Ectodermal cell (in vitro differentiated cells): ENCODE results near the gene TTC39A.

Source experiments
- H3K27ac ChIP-seq: 2 replicates; pipeline ENCODE4 v1.7.0; 2013; ENCODE audit warnings: mild to moderate bottlenecking, low read depth, low read length; ENCODE audit not compliant: insufficient read depth, poor library complexity, severe bottlenecking
- H3K27me3 ChIP-seq: 2 replicates; pipeline ENCODE4 v1.7.0; 2013; ENCODE audit warnings: mild to moderate bottlenecking, low read length; ENCODE audit not compliant: insufficient read depth, control insufficient read depth, poor library complexity, severe bottlenecking
- H3K36me3 ChIP-seq: one replicate; pipeline ENCODE4 v1.7.0; 2013; ENCODE audit warnings: low read length; ENCODE audit not compliant: control insufficient read depth, insufficient read depth
- H3K4me1 ChIP-seq: one replicate; pipeline ENCODE4 v1.7.0; 2013; ENCODE audit warnings: low read length; ENCODE audit not compliant: control insufficient read depth, insufficient read depth
- H3K4me3 ChIP-seq: 2 replicates; pipeline ENCODE4 v1.7.0; 2013; ENCODE audit warnings: low read depth, low read length, control low read depth; ENCODE audit not compliant: insufficient read depth
- H3K9me3 ChIP-seq: 2 replicates; pipeline ENCODE4 v1.7.0; 2013; ENCODE audit warnings: mild to moderate bottlenecking, low read length, moderate library complexity; ENCODE audit not compliant: control insufficient read depth
- WGBS, 2 experiments: methylation state at CpG; one replicate each; pipeline ENCODE4 v1.1.7; 2013; ENCODE audit warnings: missing lambda C conversion rate in 2 of 2; 5-methylcytosine and 5-hydroxymethylcytosine counted together

TTC39A gene

GRCh38 chr1:51288578-51288977 is 41.8 kb downstream of the TTC39A start:
- Histone ChIP-seq H3K27ac (no peak overlapping the region), H3K36me3 (no peaks in the 10 kb centered on the region), H3K27me3 (no peaks in the 10 kb centered on the region), H3K9me3 (no peaks in the 10 kb centered on the region), H3K4me1 (no peaks in the 10 kb centered on the region), H3K4me3 (no peak overlapping the region)
- 92 to 93% methylated on average over 5 of the region's 5 CpGs for WGBS, 2 experiments

GRCh38 chr1:51287966-51288365 is 42.4 kb downstream of the TTC39A start:
- Histone ChIP-seq H3K4me3 (no peak overlapping the region), H3K4me1 (no peaks in the 10 kb centered on the region), H3K9me3 (no peaks in the 10 kb centered on the region), H3K36me3 (no peaks in the 10 kb centered on the region), H3K27me3 (no peaks in the 10 kb centered on the region), H3K27ac (no peak overlapping the region)
- WGBS, 2 experiments: 78 to 82% methylated on average over 8 of the region's 8 CpGs

GRCh38 chr1:51285055-51285454 is 45.3 kb downstream of the TTC39A start:
- Histone ChIP-seq H3K4me1 (no peaks in the 10 kb centered on the region), H3K9me3 (no peaks in the 10 kb centered on the region), H3K4me3 (no peak overlapping the region), H3K27me3 (no peaks in the 10 kb centered on the region), H3K36me3 (no peaks in the 10 kb centered on the region), H3K27ac (no peak overlapping the region)
- WGBS, 2 experiments: 89 to 100% methylated on average over 1 of the region's 1 CpG

GRCh38 chr1:51284487-51284954 is 45.8 kb downstream of the TTC39A start:
- no peaks in the 10 kb centered on the region for H3K27me3 ChIP-seq
- no peaks in the 10 kb centered on the region for H3K9me3 ChIP-seq
- no peaks in the 10 kb centered on the region for H3K4me1 ChIP-seq
- H3K27ac ChIP-seq: no peak overlapping the region
- no peak overlapping the region for H3K4me3 ChIP-seq
- H3K36me3 ChIP-seq: no peaks in the 10 kb centered on the region

GRCh38 chr1:51283979-51284378 is 46.4 kb downstream of the TTC39A start:
- Histone ChIP-seq H3K4me3 (no peak overlapping the region), H3K4me1 (no peaks in the 10 kb centered on the region), H3K27me3 (no peaks in the 10 kb centered on the region), H3K9me3 (no peaks in the 10 kb centered on the region), H3K27ac (no peak overlapping the region), H3K36me3 (no peaks in the 10 kb centered on the region)
- 95 to 96% methylated on average over 5 of the region's 5 CpGs for WGBS, 2 experiments

- WGBS, 2 experiments: 90 to 97% methylated on average over 5 of the region's 5 CpGs
- Histone ChIP-seq H3K9me3 (no peaks in the 10 kb centered on the region), H3K36me3 (no peaks in the 10 kb centered on the region), H3K27me3 (no peaks in the 10 kb centered on the region), H3K4me3 (no peak overlapping the region), H3K27ac (no peak overlapping the region), H3K4me1 (no peaks in the 10 kb centered on the region)
Measured at GRCh38 chr1:51282605-51283004, 47.8 kb downstream of the TTC39A start.

GRCh38 chr1:51281807-51282206 is 48.6 kb downstream of the TTC39A start:
- no peaks in the 10 kb centered on the region for H3K27me3 ChIP-seq
- H3K36me3 ChIP-seq: no peaks in the 10 kb centered on the region
- no peak overlapping the region for H3K4me3 ChIP-seq
- 96 to 97% methylated on average over 5 of the region's 5 CpGs for WGBS, 2 experiments
- no peaks in the 10 kb centered on the region for H3K4me1 ChIP-seq
- H3K9me3 ChIP-seq: no peaks in the 10 kb centered on the region
- H3K27ac ChIP-seq: no peak overlapping the region

GRCh38 chr1:51280321-51280978 is 49.9 kb downstream of the TTC39A start:
- WGBS, 2 experiments: 86 to 91% methylated on average over 4 of the region's 4 CpGs
- no peaks in the 10 kb centered on the region for H3K36me3 ChIP-seq
- no peaks in the 10 kb centered on the region for H3K27me3 ChIP-seq
- no peak overlapping the region for H3K4me3 ChIP-seq
- H3K4me1 ChIP-seq: no peaks in the 10 kb centered on the region
- H3K27ac ChIP-seq: no peak overlapping the region
- H3K9me3 ChIP-seq: no peaks in the 10 kb centered on the region

- Histone ChIP-seq H3K4me1 (no peaks in the 10 kb centered on the region), H3K27ac (no peak overlapping the region), H3K36me3 (no peaks in the 10 kb centered on the region), H3K27me3 (no peaks in the 10 kb centered on the region), H3K4me3 (no peak overlapping the region), H3K9me3 (no peaks in the 10 kb centered on the region)
- 92 to 94% methylated on average over 7 of the region's 7 CpGs for WGBS, 2 experiments
Measured at GRCh38 chr1:51276286-51276685, 54.1 kb downstream of the TTC39A start.

- H3K4me3 ChIP-seq: no peak overlapping the region
- WGBS, 2 experiments: 95 to 99% methylated on average over 6 of the region's 6 CpGs
Measured at GRCh38 chr1:51274676-51275075, 55.7 kb downstream of the TTC39A start.

GRCh38 chr1:51272916-51273315 is 57.4 kb downstream of the TTC39A start:
- H3K4me1 ChIP-seq: no peaks in the 10 kb centered on the region
- no peak overlapping the region for H3K27ac ChIP-seq
- H3K27me3 ChIP-seq: no peaks in the 10 kb centered on the region
- no peaks in the 10 kb centered on the region for H3K36me3 ChIP-seq
- no peak overlapping the region for H3K4me3 ChIP-seq
- no peaks in the 10 kb centered on the region for H3K9me3 ChIP-seq

More at GRCh38 chr1:51274676-51275075, 55.7 kb downstream of the TTC39A start:
- H3K27me3 ChIP-seq: no peaks in the 10 kb centered on the region
- H3K4me1 ChIP-seq: no peaks in the 10 kb centered on the region
- H3K36me3 ChIP-seq: no peaks in the 10 kb centered on the region
- no peak overlapping the region for H3K27ac ChIP-seq
- no peaks in the 10 kb centered on the region for H3K9me3 ChIP-seq
